Lower lobe of right lung (tissue), 2 donors: ENCODE measurements around the gene PRDM16. TPM values are rescaled to one million over a fixed set of nuclear protein-coding genes. Genes with fewer than 3 reads are reported as not detected.

ENCODE experiments used
- ATAC-seq, 2 donors: fragments of 200-7000 bp; cut with Tn5 transposase; one replicate each; pipeline ENCODE4 v1.9.1; 2020 to 2022; ENCODE audit warnings: mild to moderate bottlenecking in 2 of 2, moderate library complexity in 2 of 2
- DNase-seq: peaks from one replicate; pipeline ENCODE4 v3.0.0-alpha.2; 2020
- H3K27ac ChIP-seq: fragments of 200-600 bp; one replicate; pipeline ENCODE4 v1.8.0; 2022
- H3K27me3 ChIP-seq: fragments of 200-600 bp; one replicate; pipeline ENCODE4 v1.8.0; 2022; ENCODE audit warnings: low read depth
- H3K36me3 ChIP-seq: fragments of 200-600 bp; one replicate; pipeline ENCODE4 v1.8.0; 2022; ENCODE audit warnings: mild to moderate bottlenecking
- H3K4me1 ChIP-seq: fragments of 200-600 bp; one replicate; pipeline ENCODE4 v1.8.0; 2022
- H3K4me3 ChIP-seq: fragments of 200-600 bp; one replicate; pipeline ENCODE4 v1.8.0; 2022; ENCODE audit warnings: mild to moderate bottlenecking
- H3K9me3 ChIP-seq: fragments of 200-600 bp; one replicate; pipeline ENCODE4 v1.8.0; 2022
- CTCF ChIP-seq: fragments of 200-600 bp; IDR thresholded peaks from one replicate; pipeline ENCODE4 v1.8.0; 2022; ENCODE audit warnings: antibody characterized with exemption, mild to moderate bottlenecking
- intact Hi-C: fragments of 100-400 bp; cut with DNase I; formaldehyde crosslinking; loops from one replicate; pipeline ENCODE4 v1.11.0; 2022
- total RNA-seq: library from RNA; stranded (reverse); fragmentation: NEBNext Ultra II Directional; extraction: Animal tissue kit (Norgen Biotek cat#: 25700); gene quantifications from one replicate; pipeline ENCODE4 v1.2.1, GENCODE V29; 2021
- donor health status: DM: no; HTN: yes; CAD: no; lungs with severe emphysema.

The PRDM16 gene
- total RNA-seq, 1 donor from 2014 or later = 19.2 TPM

- Histone ChIP-seq H3K4me3 (no peak overlapping the region), H3K36me3 (no peaks in the 10 kb centered on the region), H3K27me3 (no peaks in the 10 kb centered on the region), H3K27ac (no peak overlapping the region), H3K9me3 (no peaks in the 10 kb centered on the region), H3K4me1 (no peaks in the 10 kb centered on the region)
- ATAC-seq = no peak
- TF ChIP-seq CTCF = no peak
- no peak for DNase-seq
- intact Hi-C loops = no loop called here
Measured at GRCh38 chr1:3473381-3473844, 404.4 kb downstream of the PRDM16 start.

GRCh38 chr1:3474016-3474415, 405.0 kb downstream of the PRDM16 start:
- intact Hi-C loops = no loop called here
- DNase-seq (no peak), ATAC-seq (no peak)
- no peak overlapping the region for H3K27ac ChIP-seq
- no peaks in the 10 kb centered on the region for H3K36me3 ChIP-seq
- H3K9me3 ChIP-seq = no peaks in the 10 kb centered on the region
- H3K4me1 ChIP-seq = no peaks in the 10 kb centered on the region
- no peak overlapping the region for H3K4me3 ChIP-seq
- TF ChIP-seq CTCF = no peak
- H3K27me3 ChIP-seq = no peaks in the 10 kb centered on the region

- H3K4me1 ChIP-seq = no peaks in the 10 kb centered on the region
- no peaks in the 10 kb centered on the region for H3K27me3 ChIP-seq
- H3K4me3 ChIP-seq = no peak overlapping the region
- no peak for TF ChIP-seq CTCF
- H3K9me3 ChIP-seq = no peaks in the 10 kb centered on the region
- no peak overlapping the region for H3K27ac ChIP-seq
- intact Hi-C loops = no loop called here
- no peaks in the 10 kb centered on the region for H3K36me3 ChIP-seq
- DNase-seq (no peak), ATAC-seq (no peak)
Measured at GRCh38 chr1:3474421-3474820, 405.4 kb downstream of the PRDM16 start.

GRCh38 chr1:3475839-3476573, 407.0 kb downstream of the PRDM16 start:
- DNase-seq (no peak), ATAC-seq (no peak)
- intact Hi-C loops = no loop called here
- no peaks in the 10 kb centered on the region for H3K9me3 ChIP-seq
- H3K4me1 ChIP-seq = no peaks in the 10 kb centered on the region
- no peak overlapping the region for H3K4me3 ChIP-seq
- no peak overlapping the region for H3K27ac ChIP-seq
- H3K36me3 ChIP-seq = no peaks in the 10 kb centered on the region
- H3K27me3 ChIP-seq = no peaks in the 10 kb centered on the region
- TF ChIP-seq CTCF = no peak

GRCh38 chr1:3476666-3477065, 407.7 kb downstream of the PRDM16 start:
- no peak for DNase-seq
- intact Hi-C loops = no loop called here
- Histone ChIP-seq H3K27ac (no peak overlapping the region), H3K27me3 (no peaks in the 10 kb centered on the region), H3K4me3 (no peak overlapping the region), H3K36me3 (no peaks in the 10 kb centered on the region), H3K4me1 (no peaks in the 10 kb centered on the region), H3K9me3 (no peaks in the 10 kb centered on the region)
- no peak for TF ChIP-seq CTCF
- no peak for ATAC-seq
